CD4-positive, alpha-beta T cell treated with Interleukin-15 for 4 hours (primary cell): ENCODE data around the gene CCSER1.
"Not testable (repeated sequence)": the region's sequence is repeated elsewhere in the genome, so short reads cannot be mapped to it uniquely, and the experiment has no call there.

Source experiments
- DNase-seq: peaks from one replicate; pipeline ENCODE4 v3.0.0-alpha.2; 2020; ENCODE audit warnings: low spot score

Gene CCSER1

DNA sequence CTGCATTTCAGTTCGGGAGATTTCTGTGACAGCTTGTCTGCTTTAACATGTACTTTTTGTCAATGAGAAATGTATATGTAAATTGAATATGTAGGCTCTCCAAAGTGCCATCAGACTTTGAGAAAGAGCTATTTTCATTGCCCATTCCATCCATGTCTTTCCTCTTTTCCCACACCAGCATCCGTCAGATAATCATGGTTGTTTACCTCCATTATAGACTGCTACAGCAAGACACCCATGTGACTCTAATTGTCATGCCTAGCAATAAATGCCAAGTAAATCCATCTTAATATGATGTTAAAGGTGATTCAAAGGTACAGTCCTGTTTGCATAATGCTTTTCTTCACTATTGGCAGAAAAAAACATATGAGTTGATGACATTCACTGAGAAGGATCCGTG, 1157.3 kb downstream of the CCSER1 start:
- no peak for DNase-seq

DNA sequence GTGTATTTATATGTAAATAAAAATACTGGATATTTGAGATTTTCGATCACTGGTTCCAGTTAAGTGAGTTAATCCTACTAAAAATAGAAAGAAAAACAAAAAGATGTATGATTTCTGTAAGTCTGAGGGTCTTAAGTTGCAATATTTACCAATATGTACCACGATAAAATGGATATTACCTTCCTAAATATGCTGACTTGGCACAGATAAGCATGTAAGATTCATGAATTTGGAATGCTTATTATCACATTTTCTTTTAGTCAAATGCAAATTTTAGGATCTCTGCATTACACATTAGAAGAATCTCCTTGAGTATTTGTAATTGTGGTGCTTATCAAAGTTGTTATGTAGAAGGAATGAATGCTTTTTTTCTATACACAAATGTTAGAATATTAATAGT, 1158.3 kb downstream of the CCSER1 start:
- no peak for DNase-seq

DNA sequence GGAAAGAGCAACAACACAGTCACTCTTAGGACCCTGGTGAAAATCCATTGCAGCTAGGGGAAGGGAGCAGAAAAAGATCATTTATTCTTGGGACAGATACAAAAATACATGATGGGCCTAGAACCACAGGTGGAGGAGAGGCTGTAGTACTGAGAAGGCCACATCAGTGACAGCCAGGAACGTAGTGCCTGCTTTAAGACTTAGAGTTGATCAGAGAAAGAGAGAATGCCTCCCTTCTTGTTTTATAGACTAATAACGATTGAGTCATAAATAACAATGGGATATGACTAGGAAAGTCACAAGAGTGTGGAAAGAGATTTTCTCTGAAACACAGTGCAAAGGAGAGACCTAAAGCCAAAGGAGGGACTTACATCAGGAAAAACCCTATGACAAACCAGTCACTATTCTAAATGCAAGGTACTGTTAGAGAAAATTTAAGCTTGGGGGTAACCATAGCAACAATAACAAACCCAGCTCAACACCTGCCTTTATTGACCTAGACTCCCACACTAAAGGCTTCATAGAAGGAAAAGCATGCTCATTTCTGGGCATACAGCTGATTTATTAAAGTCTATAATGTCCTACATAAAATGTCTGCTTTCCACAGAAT, 1161.6 kb downstream of the CCSER1 start:
- no peak for DNase-seq

DNA sequence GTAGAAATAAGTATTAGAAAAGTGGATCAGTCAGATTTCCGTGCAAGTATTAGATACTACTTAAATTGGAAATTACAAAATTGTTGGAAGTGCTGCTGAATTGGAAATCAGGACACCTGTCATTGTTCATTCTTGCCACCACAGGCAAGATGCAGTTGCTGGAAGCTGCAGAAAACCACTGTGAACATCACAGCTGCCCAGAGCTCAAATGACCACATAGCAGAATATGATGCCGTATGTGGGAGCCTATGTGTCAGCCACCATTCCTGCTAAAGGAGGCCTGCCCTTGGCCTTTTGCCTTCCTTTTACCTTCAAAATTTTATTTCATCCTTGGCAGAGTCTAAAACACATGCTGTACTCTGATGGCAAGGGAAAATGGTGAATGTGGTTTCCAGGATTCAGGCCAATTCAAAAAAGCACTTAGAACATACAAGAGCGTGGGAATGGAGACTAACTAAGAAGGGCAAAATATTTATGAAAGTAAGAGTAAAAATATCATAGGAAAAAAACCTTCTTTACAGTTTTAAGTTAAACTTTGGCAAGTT, 1171.0 kb downstream of the CCSER1 start:
- no peak for DNase-seq

DNA sequence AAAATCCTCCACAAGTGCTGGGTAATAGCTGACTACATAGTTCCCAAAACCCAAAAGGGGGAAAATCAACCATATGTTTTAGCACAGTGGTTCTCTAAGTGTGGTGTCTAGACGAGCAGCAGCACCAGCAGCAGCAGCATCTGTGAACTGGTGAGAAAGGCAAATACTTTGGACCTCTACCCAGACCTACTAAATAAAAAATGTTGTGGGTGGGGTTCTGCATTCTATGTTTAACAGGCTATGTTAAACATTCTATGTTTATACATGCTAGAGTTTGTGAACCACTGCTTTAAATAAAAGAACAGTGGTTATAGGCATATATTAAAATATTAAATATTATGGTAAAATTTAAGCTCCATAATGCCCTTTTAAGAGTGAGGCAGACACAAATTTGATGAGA, 1171.6 kb downstream of the CCSER1 start:
- no peak for DNase-seq

DNA sequence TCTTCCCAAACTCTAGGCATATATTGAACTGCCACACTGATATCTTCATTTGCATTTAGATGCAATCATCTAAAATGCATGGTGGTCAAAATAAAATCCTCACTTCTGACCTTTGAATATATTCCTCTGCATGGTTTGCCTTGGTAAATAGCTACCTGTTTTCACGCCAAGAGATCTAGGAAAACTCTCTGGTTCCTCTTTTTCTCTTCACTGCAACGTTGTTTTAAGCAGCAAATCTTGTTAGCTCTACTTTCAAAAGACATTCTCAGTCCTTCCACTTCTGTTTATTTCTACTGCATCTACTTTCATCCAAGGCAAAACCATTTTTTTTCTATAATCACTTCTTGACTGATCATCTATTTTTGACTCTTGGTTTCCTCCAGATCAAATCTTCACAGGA, 1174.9 kb downstream of the CCSER1 start:
- DNase-seq: no peak

DNA sequence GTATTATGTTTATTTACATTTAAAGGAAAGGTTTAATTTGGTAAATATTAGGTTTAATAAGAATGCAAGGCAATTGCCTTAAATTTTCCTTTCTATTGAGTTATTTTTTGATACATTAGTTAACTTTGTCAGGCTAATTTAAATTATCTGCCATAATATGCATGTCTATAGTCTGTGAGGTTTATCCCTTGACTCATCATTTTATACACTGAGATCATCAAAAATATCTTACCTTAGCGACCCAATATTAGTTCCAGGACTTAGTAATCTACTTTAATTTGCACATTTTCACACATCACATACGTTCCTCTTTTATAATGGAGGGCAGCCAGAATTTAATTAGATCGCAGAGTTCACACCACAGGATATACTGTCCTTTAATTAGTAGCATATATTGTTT, 1177.1 kb downstream of the CCSER1 start:
- DNase-seq: no peak

DNA sequence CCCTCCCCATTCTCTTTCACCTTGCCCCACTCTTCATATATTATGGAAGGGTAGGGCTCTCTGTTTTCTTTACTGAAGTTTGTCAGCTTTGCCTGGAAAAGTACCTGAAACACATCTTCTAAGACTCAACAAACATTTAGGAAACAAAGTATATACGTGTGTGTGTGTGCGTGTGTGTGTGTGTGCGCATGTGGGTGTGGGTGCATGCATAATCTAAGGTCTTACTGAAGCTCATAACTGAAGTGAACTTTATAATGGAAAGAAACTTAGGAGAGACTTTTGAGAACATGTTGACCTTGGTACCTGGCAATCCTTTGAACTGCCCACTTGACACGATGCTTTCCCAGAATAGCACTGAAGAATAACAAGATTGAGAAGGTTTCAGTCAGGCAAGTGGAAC, 1190.2 kb downstream of the CCSER1 start:
- no peak for DNase-seq

DNA sequence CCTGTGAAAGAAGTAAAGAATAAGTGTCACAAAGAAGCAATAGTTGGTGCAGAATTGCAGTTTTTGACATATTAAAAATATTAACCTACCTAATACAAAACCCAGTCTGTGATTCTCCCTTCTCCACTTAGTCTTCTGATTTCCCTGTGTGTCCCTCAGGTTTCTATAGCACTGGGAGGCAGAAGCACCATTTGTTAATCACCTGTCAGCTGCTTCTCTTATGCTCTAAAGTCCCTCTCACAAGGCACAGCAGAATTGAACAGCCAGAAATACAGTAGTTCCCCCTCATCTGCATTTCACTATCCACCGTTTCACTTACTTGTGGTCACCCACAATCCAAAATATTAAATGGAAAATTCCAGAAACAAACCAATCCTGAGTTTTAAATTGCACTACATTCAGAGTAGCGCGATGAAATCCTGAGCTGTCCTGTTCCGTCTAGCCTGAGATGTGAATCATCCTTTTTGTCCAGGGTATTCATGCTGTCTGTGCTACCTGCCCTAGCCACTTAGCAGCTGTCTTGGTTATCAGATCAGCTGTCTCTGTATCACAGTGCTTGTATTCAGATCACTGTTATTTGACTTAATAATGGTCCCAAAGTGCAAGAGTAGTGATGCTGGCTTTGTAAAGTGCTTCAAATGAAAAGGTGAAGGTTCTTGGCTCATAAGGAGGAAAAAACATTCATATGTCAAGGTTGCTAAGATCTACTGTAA, 1192.5 kb downstream of the CCSER1 start:
- no peak for DNase-seq

DNA sequence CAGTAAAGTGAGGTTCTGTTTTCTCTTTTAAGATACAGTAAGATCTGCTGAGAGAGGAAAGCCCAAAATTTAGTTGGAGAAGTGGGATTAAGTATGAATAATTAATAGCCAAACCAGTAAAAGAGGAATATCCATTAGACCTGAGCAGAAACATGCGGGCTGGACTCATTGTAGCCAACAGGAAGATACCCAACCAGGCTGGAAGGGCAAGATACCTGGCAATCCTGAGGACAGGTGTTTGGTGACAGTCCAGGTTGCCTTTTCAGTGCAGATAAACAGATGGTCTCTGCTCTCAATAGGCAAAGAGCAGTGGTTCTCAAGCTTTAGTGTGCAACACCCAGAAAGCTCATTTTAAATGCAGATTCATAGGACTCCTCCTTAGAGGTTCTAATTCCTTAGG, 1195.8 kb downstream of the CCSER1 start:
- no peak for DNase-seq

DNA sequence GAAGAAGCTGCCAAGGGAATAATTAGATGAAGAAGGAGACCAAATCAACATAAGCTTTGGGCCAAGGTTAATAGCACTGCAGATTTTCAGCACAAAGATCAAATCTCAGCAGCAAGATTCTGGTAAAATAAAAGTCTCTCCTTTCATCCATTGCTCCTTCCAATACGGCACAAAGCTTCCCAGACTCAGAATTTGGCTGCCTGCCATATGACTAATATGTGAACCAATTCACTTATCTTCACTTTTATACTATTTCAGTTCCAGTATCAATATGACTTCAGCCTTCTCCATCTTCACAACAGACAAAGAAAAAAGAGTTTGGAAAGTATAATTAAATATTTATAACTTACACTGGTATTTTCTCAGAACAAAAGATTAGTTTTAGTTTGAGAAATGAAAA, 1198.3 kb downstream of the CCSER1 start:
- no peak for DNase-seq

DNA sequence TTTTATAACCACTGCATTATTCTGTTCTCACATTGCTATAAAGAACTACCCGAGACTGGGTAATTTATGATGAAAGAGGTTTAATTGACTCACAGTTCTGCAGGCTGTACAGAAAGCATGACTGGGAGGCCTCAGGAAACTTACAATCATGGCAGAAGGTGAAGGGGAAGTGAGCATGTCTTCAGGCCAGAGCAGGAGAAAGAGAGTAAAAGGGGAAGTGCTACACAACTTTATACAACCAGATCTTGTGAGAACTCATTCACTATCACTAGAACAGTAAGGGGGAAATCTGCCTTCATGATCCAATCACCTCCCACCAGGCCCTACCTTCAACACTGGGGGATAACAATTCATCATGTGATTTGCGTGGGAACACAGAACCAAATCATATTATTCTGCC, 1199.0 kb downstream of the CCSER1 start:
- DNase-seq: not testable (repeated sequence)

DNA sequence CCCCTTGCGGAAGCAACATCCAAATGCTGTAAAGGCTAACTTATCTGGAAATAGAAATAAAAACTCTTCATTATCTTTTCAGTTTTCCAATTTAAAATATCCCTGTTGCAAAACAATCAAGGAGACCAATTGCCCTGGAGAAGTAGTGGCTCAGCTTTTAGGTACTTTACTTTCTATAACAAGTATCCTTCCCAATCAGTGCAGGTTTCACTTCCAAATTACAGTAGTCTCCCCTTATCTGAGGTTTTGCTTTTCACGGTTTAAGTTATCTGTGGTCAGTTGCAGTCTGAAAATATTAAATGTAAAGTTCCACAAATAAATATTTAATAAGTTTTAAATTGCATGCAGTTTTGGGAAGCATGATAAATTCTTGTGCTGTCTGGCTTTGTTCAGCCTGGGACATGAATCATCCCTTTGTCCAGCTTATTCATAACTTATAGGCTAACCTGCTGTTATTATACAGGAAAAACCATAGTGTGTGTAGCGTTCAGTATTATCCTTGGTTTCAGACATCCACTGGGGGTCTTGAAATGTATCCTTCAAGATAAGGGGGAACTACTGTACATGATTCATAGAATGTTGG, 1203.5 kb downstream of the CCSER1 start:
- no peak for DNase-seq

DNA sequence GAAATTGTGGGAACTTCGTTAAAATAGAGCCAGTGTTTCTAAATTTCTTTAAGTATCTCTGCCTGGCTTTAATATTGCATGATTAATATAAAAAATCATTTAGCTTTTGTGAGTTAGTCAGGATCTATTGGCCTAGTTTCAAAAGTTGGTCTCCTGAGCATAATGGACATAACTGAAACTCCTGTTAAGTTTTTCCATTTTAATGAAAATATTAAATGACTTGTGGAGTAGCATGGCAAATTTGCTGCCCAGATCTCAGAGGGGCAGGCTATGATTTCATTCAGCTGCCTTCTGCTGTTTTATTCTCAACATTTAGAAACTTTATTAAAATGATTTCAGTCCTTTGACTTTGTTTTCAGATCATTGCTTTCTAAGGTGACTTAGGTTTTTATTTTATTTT, 1213.6 kb downstream of the CCSER1 start:
- DNase-seq: no peak

DNA sequence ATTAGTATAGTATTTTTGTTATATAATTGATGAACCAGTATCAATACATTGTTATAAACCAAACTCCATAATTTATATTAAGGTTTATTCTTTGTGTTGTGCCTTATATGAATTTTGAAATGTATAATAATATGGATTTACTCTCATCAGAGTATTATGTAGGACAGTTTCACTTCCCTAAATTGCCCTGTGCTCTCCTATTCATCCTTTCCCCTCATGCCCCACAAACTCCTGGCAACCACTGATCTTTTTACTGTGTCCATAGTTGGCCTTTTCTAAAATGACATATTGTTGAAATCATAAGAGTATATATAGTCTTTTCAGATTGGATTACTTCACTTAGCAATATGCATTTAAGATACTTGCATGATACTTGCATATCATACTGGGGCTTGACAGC, 1218.4 kb downstream of the CCSER1 start:
- DNase-seq: no peak

DNA sequence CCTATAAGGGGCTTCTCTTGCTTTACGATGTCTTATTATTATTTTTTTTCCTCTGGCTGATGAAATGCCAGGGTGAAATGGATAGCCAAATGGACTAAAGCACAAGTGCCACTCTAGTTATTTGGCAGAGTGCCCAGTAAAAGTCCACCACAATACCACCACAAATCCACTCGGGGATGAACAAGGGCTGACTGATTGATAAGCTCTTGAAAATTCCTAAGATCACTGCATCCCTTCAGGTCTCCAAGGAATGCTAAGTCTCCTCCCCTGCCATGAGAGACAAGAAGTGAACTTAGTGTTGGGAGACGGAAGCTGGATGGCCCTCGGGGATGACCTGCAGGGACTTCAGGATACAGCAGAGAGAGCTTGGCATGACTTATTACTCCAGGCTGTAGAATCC, 1229.3 kb downstream of the CCSER1 start:
- not testable (repeated sequence) for DNase-seq

DNA sequence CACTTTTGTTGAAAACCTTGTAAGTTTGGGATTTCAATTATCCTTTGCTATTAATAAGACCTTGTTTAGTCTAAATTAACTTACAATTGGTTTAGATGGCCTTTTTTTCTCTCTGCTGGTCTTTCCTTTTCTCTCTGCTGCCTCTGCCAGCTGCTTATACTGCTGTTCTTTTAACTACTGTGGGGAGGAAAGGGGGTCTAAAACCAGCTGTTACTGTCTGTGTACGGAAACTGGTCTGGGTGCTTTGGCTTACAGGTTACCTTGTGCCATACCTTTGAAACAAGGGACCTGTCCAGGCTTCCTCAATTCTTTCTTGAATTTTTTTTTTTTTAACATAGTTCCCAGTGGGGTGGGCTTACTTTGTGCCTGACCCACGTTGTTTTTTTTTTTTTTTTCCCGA, 1230.8 kb downstream of the CCSER1 start:
- not testable (repeated sequence) for DNase-seq

DNA sequence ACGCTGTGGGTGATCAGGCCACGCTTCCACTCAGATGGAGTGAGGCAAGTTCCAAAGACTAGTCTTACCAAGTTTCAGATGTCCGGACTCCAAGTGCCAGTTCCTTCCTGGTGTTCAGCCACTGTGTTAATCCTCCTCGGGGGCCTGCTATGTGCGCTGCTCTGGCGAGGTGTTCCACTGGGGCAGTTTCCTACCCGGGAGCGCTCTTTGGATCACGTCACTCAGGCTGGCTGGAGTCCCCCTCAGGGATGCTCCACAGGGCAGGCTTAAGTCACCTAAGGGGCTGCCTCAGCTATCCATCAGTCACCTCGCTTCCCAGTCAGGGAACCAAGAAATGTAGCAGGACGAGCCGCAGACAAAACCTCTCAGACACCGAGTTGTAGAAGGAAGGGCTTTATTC, 1231.4 kb downstream of the CCSER1 start:
- DNase-seq: not testable (repeated sequence)

DNA sequence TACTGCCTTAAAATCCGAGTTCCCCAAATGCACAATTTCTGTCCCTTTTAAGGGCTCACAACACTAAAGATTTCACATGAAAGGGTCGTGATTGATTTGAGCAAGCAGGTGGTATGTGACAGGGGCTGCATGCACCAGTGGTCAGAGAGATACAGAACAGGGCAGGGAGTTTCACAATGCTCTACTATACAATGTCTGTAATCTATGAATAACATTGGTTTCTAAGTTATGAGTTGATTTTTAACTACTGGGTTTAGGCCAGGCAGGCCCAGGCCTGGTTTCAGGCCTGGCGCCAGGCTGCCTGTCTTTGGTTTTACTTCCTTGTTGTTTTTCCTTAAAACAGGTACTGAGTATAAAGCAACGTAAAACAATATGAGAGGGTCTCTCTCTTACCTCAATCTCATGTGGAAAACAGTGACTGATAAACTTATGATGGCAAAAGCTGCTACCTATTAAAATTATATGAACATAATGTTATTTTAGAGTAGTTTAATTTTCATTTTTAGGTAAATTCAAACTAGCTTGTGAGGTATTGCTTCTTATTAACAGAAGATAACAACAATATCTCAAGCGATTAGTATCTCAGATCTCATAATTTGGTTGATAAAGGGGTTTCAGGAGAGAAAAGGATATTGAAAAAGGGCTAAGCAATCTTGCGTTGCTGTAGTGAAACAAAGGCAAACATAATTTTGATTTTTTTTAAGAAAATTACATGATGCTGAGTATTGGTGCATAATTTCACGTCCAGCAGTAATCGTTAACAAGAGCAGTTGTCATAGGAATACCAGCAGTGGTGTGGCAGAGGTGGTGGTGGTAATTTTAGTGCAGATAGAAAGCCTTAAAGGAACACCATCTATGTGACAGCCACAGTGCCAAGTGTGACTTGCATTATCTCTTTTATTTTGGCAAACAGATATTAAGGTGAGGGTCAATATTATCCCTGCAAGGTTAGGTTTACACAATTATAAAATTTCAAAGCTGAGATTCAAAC, 1232.1 kb downstream of the CCSER1 start:
- no peak for DNase-seq

DNA sequence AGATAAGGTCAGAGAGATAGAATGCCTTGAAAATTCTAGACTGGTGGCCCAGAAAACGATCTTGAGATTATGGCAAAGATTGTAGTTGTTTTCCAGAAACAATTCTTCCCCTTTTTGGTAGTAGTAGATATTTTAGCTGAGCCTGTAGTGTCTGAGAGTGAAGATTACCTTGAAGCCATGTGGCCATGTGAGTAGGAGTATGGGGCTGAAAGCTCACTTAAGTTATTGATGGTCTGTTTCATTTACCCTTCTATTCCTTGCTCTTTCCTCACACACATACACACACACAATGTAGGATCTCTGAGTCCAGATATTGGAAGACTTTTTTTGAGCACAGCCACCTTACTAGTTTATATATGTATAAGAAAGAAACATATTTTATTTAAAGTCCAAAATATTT, 1234.9 kb downstream of the CCSER1 start:
- no peak for DNase-seq

DNA sequence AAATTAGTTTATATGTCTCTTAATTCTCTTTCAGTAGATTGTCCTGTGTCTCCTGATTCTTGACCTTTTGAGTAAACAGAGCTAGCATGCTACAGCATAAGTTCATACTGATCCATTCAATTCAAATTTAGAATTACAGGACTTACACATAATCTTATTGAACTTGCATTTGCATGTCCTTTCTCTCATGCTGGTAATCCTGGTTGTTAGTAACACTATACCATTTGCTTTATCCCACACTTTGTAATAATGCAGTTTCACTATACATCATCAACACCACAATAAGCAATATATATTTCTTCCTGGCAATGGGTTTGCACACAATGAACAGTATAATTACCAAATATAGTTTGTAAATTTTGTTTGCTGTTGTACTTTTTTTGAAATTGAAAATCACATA, 1239.4 kb downstream of the CCSER1 start:
- DNase-seq: no peak

DNA sequence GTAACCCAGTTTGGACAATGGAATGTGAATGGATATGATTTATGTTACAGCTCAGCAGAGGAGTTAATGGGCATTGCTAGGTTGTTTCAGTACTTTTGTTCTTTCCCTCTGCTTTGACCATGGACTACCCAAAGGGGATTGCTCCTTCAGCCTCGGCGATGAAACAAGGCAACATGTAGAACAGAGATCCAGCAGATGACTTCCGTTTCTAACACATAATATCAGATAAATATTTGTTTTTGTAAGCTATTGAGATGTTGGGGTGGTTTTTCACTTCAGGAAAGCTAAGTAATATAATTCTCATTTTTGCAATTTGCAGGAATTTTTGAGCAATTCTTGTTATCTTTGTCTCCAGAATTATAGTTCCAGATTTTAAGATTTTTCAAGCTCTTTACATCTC, 1241.9 kb downstream of the CCSER1 start:
- no peak for DNase-seq
